ENCODE measurements around the gene TEKT1. TPM values are rescaled to one million over a fixed set of nuclear protein-coding genes. Genes with fewer than 3 reads are reported as not detected.
A peak's percentile ranks its signal among the peaks of the same experiment; 100 is the strongest.

TEKT1 gene
- polyA plus RNA-seq, 1 donor (not counting 4 experiments of a cell fraction or from before 2014, with no cell fraction given) = not detected

DNA sequence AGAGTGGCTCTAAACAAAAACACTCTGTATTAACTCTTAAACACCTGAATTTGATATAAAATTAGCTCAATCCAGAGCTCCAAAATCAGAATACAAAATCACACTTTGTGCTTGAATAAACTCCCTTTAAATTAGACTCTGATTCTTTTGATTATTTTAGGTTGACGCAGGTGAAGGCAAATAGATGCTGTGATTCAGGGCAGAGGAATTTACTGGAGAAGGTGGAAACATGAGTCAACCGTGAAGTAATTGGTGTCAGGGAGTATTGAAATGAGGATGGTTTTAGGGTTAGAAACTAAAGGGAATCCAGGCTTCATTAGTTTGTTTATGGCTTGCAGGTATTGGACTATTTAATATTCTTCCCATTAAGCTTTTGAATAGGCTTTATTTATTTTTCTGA, 37.1 kb upstream of the TEKT1 start:
- peak overlapping the region; percentile 62 for H3K9ac ChIP-seq (ENCODE audit: control insufficient read depth, extremely low read depth, insufficient read depth, low read length)
- H3K36me3 ChIP-seq (ENCODE audit: control insufficient read depth in 2 of 2, extremely low read depth in 1 of 2, insufficient read depth in 2 of 2, low read length in 2 of 2) = peaks cover 0 to 5% of the 10 kb centered on the region in 2 experiments
- H3K9me1 ChIP-seq (ENCODE audit: control insufficient read depth, extremely low read depth, insufficient read depth, low read length) = no peaks in the 10 kb centered on the region
- peak overlapping the region; percentile 85 for H3K4me2 ChIP-seq (ENCODE audit: control insufficient read depth, extremely low read depth, insufficient read depth, low read depth, low read length)
- no peaks in the 10 kb centered on the region for H3K27me3 ChIP-seq (ENCODE audit: control insufficient read depth, extremely low read depth, insufficient read depth, low read length)
- TF ChIP-seq, protein P1, sequence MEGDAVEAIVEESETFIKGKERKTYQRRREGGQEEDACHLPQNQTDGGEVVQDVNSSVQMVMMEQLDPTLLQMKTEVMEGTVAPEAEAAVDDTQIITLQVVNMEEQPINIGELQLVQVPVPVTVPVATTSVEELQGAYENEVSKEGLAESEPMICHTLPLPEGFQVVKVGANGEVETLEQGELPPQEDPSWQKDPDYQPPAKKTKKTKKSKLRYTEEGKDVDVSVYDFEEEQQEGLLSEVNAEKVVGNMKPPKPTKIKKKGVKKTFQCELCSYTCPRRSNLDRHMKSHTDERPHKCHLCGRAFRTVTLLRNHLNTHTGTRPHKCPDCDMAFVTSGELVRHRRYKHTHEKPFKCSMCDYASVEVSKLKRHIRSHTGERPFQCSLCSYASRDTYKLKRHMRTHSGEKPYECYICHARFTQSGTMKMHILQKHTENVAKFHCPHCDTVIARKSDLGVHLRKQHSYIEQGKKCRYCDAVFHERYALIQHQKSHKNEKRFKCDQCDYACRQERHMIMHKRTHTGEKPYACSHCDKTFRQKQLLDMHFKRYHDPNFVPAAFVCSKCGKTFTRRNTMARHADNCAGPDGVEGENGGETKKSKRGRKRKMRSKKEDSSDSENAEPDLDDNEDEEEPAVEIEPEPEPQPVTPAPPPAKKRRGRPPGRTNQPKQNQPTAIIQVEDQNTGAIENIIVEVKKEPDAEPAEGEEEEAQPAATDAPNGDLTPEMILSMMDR (optimal IDR thresholded peaks at IDR 0.05 in 1 of 3, IDR thresholded peaks at IDR 0.05 in 1 of 3, conservative IDR thresholded peaks at IDR 0.05 in 1 of 3; ENCODE audit: extremely low read depth in 1 of 3, insufficient read depth in 2 of 3, low read length in 3 of 3) = no peak
- no peak for TF ChIP-seq EZH2 (IDR thresholded peaks at IDR 0.05; ENCODE audit: low read length)
- H4K20me1 ChIP-seq (ENCODE audit: control insufficient read depth, extremely low read depth, insufficient read depth, low read length) = no peaks in the 10 kb centered on the region
- H3K9me3 ChIP-seq (ENCODE audit: control insufficient read depth, low read depth, low read length) = no peaks in the 10 kb centered on the region
- no peak overlapping the region for H2AFZ ChIP-seq (ENCODE audit: control insufficient read depth, low read length)
- dilution Hi-C loops (cut with MboI; ENCODE audit: extremely low pct_ligation_motif_present, low sequenced_read_pairs) = no loop called here
- DNase-seq (ENCODE audit: low read depth, low spot score) = peak; percentile 23
- H3K4me1 ChIP-seq (ENCODE audit: control insufficient read depth, extremely low read depth, insufficient read depth, low read length) = peaks cover 30% of the 10 kb centered on the region
- peak; percentile 93 for FAIRE-seq
- H3K79me2 ChIP-seq (ENCODE audit: control insufficient read depth, insufficient read depth, low read length) = peaks cover 5% of the 10 kb centered on the region
- peak overlapping the region in 1 of 3 experiments; percentile 52 for H3K4me3 ChIP-seq (ENCODE audit: control insufficient read depth in 2 of 3, extremely low read depth in 1 of 3, insufficient read depth in 2 of 3, low read depth in 1 of 3, low read length in 3 of 3)
- H3K27ac ChIP-seq (ENCODE audit: control insufficient read depth, insufficient read depth, low read length) = peak overlapping the region; percentile 85

GRCh38 chr17:6867849-6868248, 36.3 kb upstream of the TEKT1 start:
- no peaks in the 10 kb centered on the region for H3K9me1 ChIP-seq (ENCODE audit: control insufficient read depth, extremely low read depth, insufficient read depth, low read length)
- no peaks in the 10 kb centered on the region for H3K9me3 ChIP-seq (ENCODE audit: control insufficient read depth, low read depth, low read length)
- no peaks in the 10 kb centered on the region for H4K20me1 ChIP-seq (ENCODE audit: control insufficient read depth, extremely low read depth, insufficient read depth, low read length)
- TF ChIP-seq EZH2 (IDR thresholded peaks at IDR 0.05; ENCODE audit: low read length) = no peak
- TF ChIP-seq, protein P1 (optimal IDR thresholded peaks at IDR 0.05 in 1 of 3, IDR thresholded peaks at IDR 0.05 in 1 of 3, conservative IDR thresholded peaks at IDR 0.05 in 1 of 3; ENCODE audit: extremely low read depth in 1 of 3, insufficient read depth in 2 of 3, low read length in 3 of 3) = no peak
- H3K79me2 ChIP-seq (ENCODE audit: control insufficient read depth, insufficient read depth, low read length) = peaks cover 3% of the 10 kb centered on the region
- peak overlapping the region; percentile 85 for H3K4me2 ChIP-seq (ENCODE audit: control insufficient read depth, extremely low read depth, insufficient read depth, low read depth, low read length)
- no peak overlapping the region for H3K4me3 ChIP-seq (ENCODE audit: control insufficient read depth in 2 of 3, extremely low read depth in 1 of 3, insufficient read depth in 2 of 3, low read depth in 1 of 3, low read length in 3 of 3)
- DNase-seq (ENCODE audit: low read depth, low spot score) (no peak), FAIRE-seq (no peak)
- dilution Hi-C loops (cut with MboI; ENCODE audit: extremely low pct_ligation_motif_present, low sequenced_read_pairs) = no loop called here
- H3K9ac ChIP-seq (ENCODE audit: control insufficient read depth, extremely low read depth, insufficient read depth, low read length) = peak overlapping the region; percentile 62
- H3K27ac ChIP-seq (ENCODE audit: control insufficient read depth, insufficient read depth, low read length) = peak overlapping the region; percentile 85
- peak overlapping the region; percentile 17 for H2AFZ ChIP-seq (ENCODE audit: control insufficient read depth, low read length)
- peaks cover 0 to 5% of the 10 kb centered on the region in 2 experiments for H3K36me3 ChIP-seq (ENCODE audit: control insufficient read depth in 2 of 2, extremely low read depth in 1 of 2, insufficient read depth in 2 of 2, low read length in 2 of 2)
- H3K27me3 ChIP-seq (ENCODE audit: control insufficient read depth, extremely low read depth, insufficient read depth, low read length) = no peaks in the 10 kb centered on the region
- H3K4me1 ChIP-seq (ENCODE audit: control insufficient read depth, extremely low read depth, insufficient read depth, low read length) = peaks cover 25% of the 10 kb centered on the region

Measured in keratinocyte (primary cell).